SKM-1 (cell line): Measurements from ENCODE around the gene NFATC1.

Source experiments
- DNase-seq: peaks from one replicate; lab custom pipeline; 2025; ENCODE audit not compliant: unreplicated experiment; lab: John Stamatoyannopoulos, UW

NFATC1 gene

GRCh38 chr18:79487183-79487800 is 91.6 kb downstream of the NFATC1 start:
- DNase-seq: no peak

- no peak for DNase-seq
These were observed 92.1 kb downstream of the NFATC1 start for GRCh38 chr18:79487801-79488201.

GRCh38 chr18:79488311-79489050 is 92.8 kb downstream of the NFATC1 start:
- DNase-seq: no peak

GRCh38 chr18:79489051-79489898 is 93.5 kb downstream of the NFATC1 start:
- DNase-seq: no peak

GRCh38 chr18:79489899-79490625 is 94.3 kb downstream of the NFATC1 start:
- DNase-seq: no peak

GRCh38 chr18:79490626-79491041 is 94.9 kb downstream of the NFATC1 start:
- DNase-seq: no peak

- DNase-seq: no peak
These were observed 95.4 kb downstream of the NFATC1 start for GRCh38 chr18:79491081-79491551.

GRCh38 chr18:79493211-79493800 is 97.6 kb downstream of the NFATC1 start:
- DNase-seq: no peak

- no peak for DNase-seq
These were observed 98.1 kb downstream of the NFATC1 start for GRCh38 chr18:79493801-79494211.

- no peak for DNase-seq
These were observed 99.2 kb downstream of the NFATC1 start for GRCh38 chr18:79494936-79495335.

- no peak for DNase-seq
These were observed 99.9 kb downstream of the NFATC1 start for GRCh38 chr18:79495591-79496071.

GRCh38 chr18:79496237-79496977 is 100.7 kb downstream of the NFATC1 start:
- DNase-seq: no peak

- no peak for DNase-seq
These were observed 101.4 kb downstream of the NFATC1 start for GRCh38 chr18:79496978-79497637.

- DNase-seq: no peak
These were observed 101.9 kb downstream of the NFATC1 start for GRCh38 chr18:79497638-79498081.

- no peak for DNase-seq
These were observed 102.9 kb downstream of the NFATC1 start for GRCh38 chr18:79498662-79499061.

- no peak for DNase-seq
These were observed 105.3 kb downstream of the NFATC1 start for GRCh38 chr18:79501006-79501405.

- no peak for DNase-seq
These were observed 107.1 kb downstream of the NFATC1 start for GRCh38 chr18:79502782-79503181.

GRCh38 chr18:79503406-79503805 is 107.7 kb downstream of the NFATC1 start:
- DNase-seq: no peak

- DNase-seq: no peak
These were observed 108.3 kb downstream of the NFATC1 start for GRCh38 chr18:79504034-79504433.
